HepG2 (cell line): ENCODE measurements around the gene ING5. TPM values are rescaled to one million over a fixed set of nuclear protein-coding genes. Genes with fewer than 3 reads are reported as not detected.

ENCODE experiments used
- CEBPG ChIP-seq: IDR thresholded peaks from 2 replicates; pipeline ENCODE4 v1.6.1; 2016
- DMAP1 ChIP-seq: IDR thresholded peaks from 2 replicates; pipeline ENCODE4 v1.6.1; 2016
- DPF2 ChIP-seq: sonication (generic); formaldehyde crosslinking; IDR thresholded peaks from 2 replicates; pipeline ENCODE4 v1.4.0; 2020; ENCODE audit warnings: mild to moderate bottlenecking, low read depth, missing genetic modification reagents, borderline replicate concordance
- EHMT2 ChIP-seq: fragments of 200-600 bp; sonication (generic); IDR thresholded peaks from 2 replicates; pipeline ENCODE4 v1.7.0; 2017; ENCODE audit warnings: antibody characterized with exemption, low read depth, low read length, borderline replicate concordance
- GABPA ChIP-seq, 2 experiments: IDR thresholded peaks; 2 replicates each; pipeline ENCODE4 v1.6.1; 2011 to 2016; ENCODE audit warnings: low read depth in 2 of 2, low read length in 1 of 2, missing biosample characterization in 1 of 2, missing genetic modification characterization in 1 of 2
- MAZ ChIP-seq, 2 experiments: sonication (generic) in 1 of 2; formaldehyde crosslinking in 1 of 2; IDR thresholded peaks; 2 replicates each; pipeline versions ENCODE4 v1.5.0 to v1.6.1; 2012 to 2020; ENCODE audit warnings: low read depth in 2 of 2, mild to moderate bottlenecking in 2 of 2, borderline replicate concordance in 1 of 2, improper control_type of control experiment in 1 of 2, low read length in 1 of 2, missing genetic modification reagents in 1 of 2, moderate library complexity in 1 of 2
- NR1H2 ChIP-seq: sonication (generic); formaldehyde crosslinking; IDR thresholded peaks from 2 replicates; pipeline ENCODE4 v1.8.1; 2022; ENCODE audit warnings: low read depth, missing genetic modification reagents, borderline replicate concordance
- TOE1 ChIP-seq: sonication (generic); formaldehyde crosslinking; IDR thresholded peaks from 2 replicates; pipeline ENCODE4 v1.4.0; 2020; ENCODE audit warnings: mild to moderate bottlenecking, missing genetic modification reagents
- ZFP1 ChIP-seq: IDR thresholded peaks from 2 replicates; pipeline ENCODE4 v1.6.1; 2016
- ZFP36L1 ChIP-seq: sonication (generic); formaldehyde crosslinking; IDR thresholded peaks from 2 replicates; pipeline ENCODE4 v1.8.0; 2022; ENCODE audit warnings: mild to moderate bottlenecking, missing genetic modification reagents, moderate library complexity
- ZNF383 ChIP-seq: sonication (generic); formaldehyde crosslinking; IDR thresholded peaks from 2 replicates; pipeline ENCODE4 v1.4.0; 2020; ENCODE audit warnings: missing genetic modification reagents, mild to moderate bottlenecking, borderline replicate concordance
- ZNF431 ChIP-seq: sonication (generic); formaldehyde crosslinking; IDR thresholded peaks from 2 replicates; pipeline ENCODE4 v1.9.0; 2022; ENCODE audit warnings: missing genetic modification reagents, low read depth, mild to moderate bottlenecking, borderline replicate concordance
- ZNF703 ChIP-seq: sonication (generic); formaldehyde crosslinking; IDR thresholded peaks from 2 replicates; pipeline ENCODE4 v1.5.1; 2020; ENCODE audit warnings: missing genetic modification reagents, mild to moderate bottlenecking, moderate library complexity, borderline replicate concordance
- polyA plus RNA-seq, 8 experiments: library from polyadenylated mRNA; depleted of rRNA in 3 of 8; stranded (reverse) in 7 of 8; unstranded in 1 of 8; fragments of >200 nt; fragmentation: Illumina TruSeq in 4 of 8; extraction: Trizol in 4 of 8; gene quantifications; 2 replicates each; pipeline versions ENCODE4 v1.2.1 to v1.2.3, GENCODE V29; 2011 to 2016; ENCODE audit warnings: low read depth in 4 of 8, missing spikeins in 1 of 8, mixed read lengths in 1 of 8; ENCODE audit not compliant: insufficient read depth in 1 of 8
- total RNA-seq, 5 experiments: library from RNA; depleted of rRNA; stranded (reverse); fragments of >200 nt; fragmentation: Illumina TruSeq; extraction: Trizol; gene quantifications; 2 replicates each; pipeline ENCODE4 v1.2.3, GENCODE V29; 2016; ENCODE audit warnings: low read depth in 1 of 5
- TF ChIP-seq, protein P1 (sequence below): sonication (generic); formaldehyde crosslinking; IDR thresholded peaks from 2 replicates; pipeline ENCODE4 v1.5.1; 2020; ENCODE audit warnings: missing genetic modification reagents, mild to moderate bottlenecking, borderline replicate concordance
- TF ChIP-seq, protein P2 (sequence below): sonication (generic); formaldehyde crosslinking; IDR thresholded peaks from 2 replicates; pipeline ENCODE4 v1.4.0; 2020; ENCODE audit warnings: missing genetic modification reagents, low read depth, mild to moderate bottlenecking, borderline replicate concordance
- TF ChIP-seq, protein P3 (sequence below): IDR thresholded peaks from 2 replicates; pipeline ENCODE4 v1.6.1; 2016
- TF ChIP-seq, protein P4 (sequence below): sonication (generic); formaldehyde crosslinking; IDR thresholded peaks from 2 replicates; pipeline ENCODE4 v1.8.0; 2022; ENCODE audit warnings: mild to moderate bottlenecking, missing genetic modification reagents, moderate library complexity
- TF ChIP-seq, protein P5 (sequence below): sonication (generic); formaldehyde crosslinking; conservative IDR thresholded peaks from 2 replicates; pipeline ENCODE4 v1.8.0; 2022; ENCODE audit warnings: low read depth, missing genetic modification reagents
- TF ChIP-seq, protein P6 (sequence below): sonication (generic); formaldehyde crosslinking; IDR thresholded peaks from 2 replicates; pipeline ENCODE4 v1.8.1; 2023; ENCODE audit warnings: mild to moderate bottlenecking, missing genetic modification reagents

Gene ING5
- total and polyA plus RNA-seq, 2 of the 13 experiments (the other 11 are each of a cell fraction or from before 2014, with no cell fraction given), result 61.9 to 71.9 TPM

DNA sequence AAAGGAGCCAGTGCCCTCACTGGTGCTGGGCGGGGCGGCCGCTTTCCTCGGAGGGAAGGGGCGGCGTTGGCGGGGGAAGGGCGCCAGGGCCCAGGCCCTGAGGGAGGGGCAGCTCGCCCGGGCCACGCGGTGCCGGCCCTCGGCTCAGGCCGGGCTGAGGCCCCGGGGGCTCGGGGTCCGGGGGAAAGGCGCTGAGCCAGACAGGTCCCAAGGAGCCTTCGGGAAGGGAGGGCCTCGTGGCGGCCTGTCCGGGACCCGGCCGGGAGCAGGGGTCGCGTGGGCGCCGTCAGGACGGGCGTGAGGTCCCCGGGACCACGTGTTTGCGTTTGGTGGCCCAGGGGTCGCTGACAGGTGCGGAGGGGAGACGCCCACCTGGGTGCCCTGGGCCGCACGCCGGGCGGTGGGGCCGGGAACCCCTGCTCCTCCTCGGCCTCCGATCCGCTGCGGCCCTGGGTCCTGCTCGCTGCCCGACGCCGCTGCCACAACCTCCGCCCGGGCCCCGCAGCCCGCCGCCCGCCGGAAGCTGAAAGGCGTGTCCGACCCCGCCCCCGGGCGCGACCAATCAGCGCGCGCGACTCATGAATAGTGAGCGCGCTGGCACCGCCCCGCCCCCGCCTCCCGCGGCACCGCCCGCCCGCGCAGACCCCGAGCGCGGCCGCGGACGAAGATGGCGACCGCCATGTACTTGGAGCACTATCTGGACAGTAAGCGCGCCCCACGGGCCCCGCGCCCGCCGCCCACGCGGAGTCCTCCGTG, at the start of gene ING5 (continued):
- TF ChIP-seq, protein P1, sequence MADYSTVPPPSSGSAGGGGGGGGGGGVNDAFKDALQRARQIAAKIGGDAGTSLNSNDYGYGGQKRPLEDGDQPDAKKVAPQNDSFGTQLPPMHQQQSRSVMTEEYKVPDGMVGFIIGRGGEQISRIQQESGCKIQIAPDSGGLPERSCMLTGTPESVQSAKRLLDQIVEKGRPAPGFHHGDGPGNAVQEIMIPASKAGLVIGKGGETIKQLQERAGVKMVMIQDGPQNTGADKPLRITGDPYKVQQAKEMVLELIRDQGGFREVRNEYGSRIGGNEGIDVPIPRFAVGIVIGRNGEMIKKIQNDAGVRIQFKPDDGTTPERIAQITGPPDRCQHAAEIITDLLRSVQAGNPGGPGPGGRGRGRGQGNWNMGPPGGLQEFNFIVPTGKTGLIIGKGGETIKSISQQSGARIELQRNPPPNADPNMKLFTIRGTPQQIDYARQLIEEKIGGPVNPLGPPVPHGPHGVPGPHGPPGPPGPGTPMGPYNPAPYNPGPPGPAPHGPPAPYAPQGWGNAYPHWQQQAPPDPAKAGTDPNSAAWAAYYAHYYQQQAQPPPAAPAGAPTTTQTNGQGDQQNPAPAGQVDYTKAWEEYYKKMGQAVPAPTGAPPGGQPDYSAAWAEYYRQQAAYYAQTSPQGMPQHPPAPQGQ (CRISPR knock-in tag), result no peak
- peak; percentile 40; the same call in 1 of the 2 replicates for TF ChIP-seq ZFP36L1 (CRISPR knock-in tag)
- no peak for TF ChIP-seq NR1H2 (CRISPR knock-in tag)
- TF ChIP-seq CEBPG (CRISPR knock-in tag), result peak; percentile 22
- TF ChIP-seq DMAP1 (CRISPR knock-in tag), result peak; percentile 98
- TF ChIP-seq GABPA (IDR thresholded peaks at IDR 0.05; ENCODE audit: low read depth, low read length), result peak; percentile 77
- TF ChIP-seq GABPA (CRISPR knock-in tag; IDR thresholded peaks at IDR 0.05; ENCODE audit: low read depth), result peak; percentile 37
- TF ChIP-seq DPF2 (CRISPR knock-in tag), result peak; percentile 47; the same call in 1 of the 2 replicates
- TF ChIP-seq, protein P2, sequence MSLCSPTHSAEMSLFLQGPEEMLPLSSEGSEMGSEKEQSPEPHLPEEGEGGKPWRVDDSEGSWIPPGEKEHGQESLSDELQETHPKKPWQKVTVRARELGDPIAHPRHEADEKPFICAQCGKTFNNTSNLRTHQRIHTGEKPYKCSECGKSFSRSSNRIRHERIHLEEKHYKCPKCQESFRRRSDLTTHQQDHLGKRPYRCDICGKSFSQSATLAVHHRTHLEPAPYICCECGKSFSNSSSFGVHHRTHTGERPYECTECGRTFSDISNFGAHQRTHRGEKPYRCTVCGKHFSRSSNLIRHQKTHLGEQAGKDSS (CRISPR knock-in tag), result peak; percentile 97; the same call in 1 of the 2 replicates
- TF ChIP-seq, protein P3, sequence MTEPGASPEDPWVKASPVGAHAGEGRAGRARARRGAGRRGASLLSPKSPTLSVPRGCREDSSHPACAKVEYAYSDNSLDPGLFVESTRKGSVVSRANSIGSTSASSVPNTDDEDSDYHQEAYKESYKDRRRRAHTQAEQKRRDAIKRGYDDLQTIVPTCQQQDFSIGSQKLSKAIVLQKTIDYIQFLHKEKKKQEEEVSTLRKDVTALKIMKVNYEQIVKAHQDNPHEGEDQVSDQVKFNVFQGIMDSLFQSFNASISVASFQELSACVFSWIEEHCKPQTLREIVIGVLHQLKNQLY (CRISPR knock-in tag), result 0 out of 2 replicates have a peak, but pooled peaks have one; percentile 16
- peak; percentile 91 for TF ChIP-seq ZNF431 (CRISPR knock-in tag)
- peak; percentile 93 for TF ChIP-seq ZNF703
- TF ChIP-seq, protein P4, sequence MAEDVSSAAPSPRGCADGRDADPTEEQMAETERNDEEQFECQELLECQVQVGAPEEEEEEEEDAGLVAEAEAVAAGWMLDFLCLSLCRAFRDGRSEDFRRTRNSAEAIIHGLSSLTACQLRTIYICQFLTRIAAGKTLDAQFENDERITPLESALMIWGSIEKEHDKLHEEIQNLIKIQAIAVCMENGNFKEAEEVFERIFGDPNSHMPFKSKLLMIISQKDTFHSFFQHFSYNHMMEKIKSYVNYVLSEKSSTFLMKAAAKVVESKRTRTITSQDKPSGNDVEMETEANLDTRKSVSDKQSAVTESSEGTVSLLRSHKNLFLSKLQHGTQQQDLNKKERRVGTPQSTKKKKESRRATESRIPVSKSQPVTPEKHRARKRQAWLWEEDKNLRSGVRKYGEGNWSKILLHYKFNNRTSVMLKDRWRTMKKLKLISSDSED, result 0 out of 2 replicates have a peak, but pooled peaks have one; percentile 71
- peak; percentile 76; the same call in 1 of the 2 replicates for TF ChIP-seq ZNF383
- TF ChIP-seq, protein P5, sequence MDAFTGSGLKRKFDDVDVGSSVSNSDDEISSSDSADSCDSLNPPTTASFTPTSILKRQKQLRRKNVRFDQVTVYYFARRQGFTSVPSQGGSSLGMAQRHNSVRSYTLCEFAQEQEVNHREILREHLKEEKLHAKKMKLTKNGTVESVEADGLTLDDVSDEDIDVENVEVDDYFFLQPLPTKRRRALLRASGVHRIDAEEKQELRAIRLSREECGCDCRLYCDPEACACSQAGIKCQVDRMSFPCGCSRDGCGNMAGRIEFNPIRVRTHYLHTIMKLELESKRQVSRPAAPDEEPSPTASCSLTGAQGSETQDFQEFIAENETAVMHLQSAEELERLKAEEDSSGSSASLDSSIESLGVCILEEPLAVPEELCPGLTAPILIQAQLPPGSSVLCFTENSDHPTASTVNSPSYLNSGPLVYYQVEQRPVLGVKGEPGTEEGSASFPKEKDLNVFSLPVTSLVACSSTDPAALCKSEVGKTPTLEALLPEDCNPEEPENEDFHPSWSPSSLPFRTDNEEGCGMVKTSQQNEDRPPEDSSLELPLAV (CRISPR knock-in tag), result 0 out of 2 replicates have a peak, but pooled peaks have one; percentile 63
- TF ChIP-seq ZFP1 (CRISPR knock-in tag), result peak; percentile 2; the same call in 1 of the 2 replicates
- no peak for TF ChIP-seq EHMT2
- 0 out of 2 replicates have a peak, but pooled peaks have one; percentile 87 for TF ChIP-seq TOE1 (CRISPR knock-in tag)
- peak; percentile 54 for TF ChIP-seq MAZ (IDR thresholded peaks at IDR 0.05; ENCODE audit: borderline replicate concordance, low read depth, low read length)
- peak; percentile 67 for TF ChIP-seq MAZ (CRISPR knock-in tag; IDR thresholded peaks at IDR 0.05; ENCODE audit: low read depth)
- TF ChIP-seq, protein P6, sequence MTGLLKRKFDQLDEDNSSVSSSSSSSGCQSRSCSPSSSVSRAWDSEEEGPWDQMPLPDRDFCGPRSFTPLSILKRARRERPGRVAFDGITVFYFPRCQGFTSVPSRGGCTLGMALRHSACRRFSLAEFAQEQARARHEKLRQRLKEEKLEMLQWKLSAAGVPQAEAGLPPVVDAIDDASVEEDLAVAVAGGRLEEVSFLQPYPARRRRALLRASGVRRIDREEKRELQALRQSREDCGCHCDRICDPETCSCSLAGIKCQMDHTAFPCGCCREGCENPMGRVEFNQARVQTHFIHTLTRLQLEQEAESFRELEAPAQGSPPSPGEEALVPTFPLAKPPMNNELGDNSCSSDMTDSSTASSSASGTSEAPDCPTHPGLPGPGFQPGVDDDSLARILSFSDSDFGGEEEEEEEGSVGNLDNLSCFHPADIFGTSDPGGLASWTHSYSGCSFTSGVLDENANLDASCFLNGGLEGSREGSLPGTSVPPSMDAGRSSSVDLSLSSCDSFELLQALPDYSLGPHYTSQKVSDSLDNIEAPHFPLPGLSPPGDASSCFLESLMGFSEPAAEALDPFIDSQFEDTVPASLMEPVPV (CRISPR knock-in tag), result peak; percentile 86
